PC-3 (cell line): ENCODE measurements around the gene CHRNA5. TPM values are rescaled to one million over a fixed set of nuclear protein-coding genes. Genes with fewer than 3 reads are reported as not detected.

ENCODE experiments used
- ATAC-seq: fragments of 200-7000 bp; cut with Tn5 transposase; 2 replicates; pipeline ENCODE4 v1.9.1; 2020; ENCODE audit warnings: mild to moderate bottlenecking, moderate library complexity
- BruUV-seq: library from RNA; stranded (reverse); fragments of 400-500 nt; replicated peaks from 2 replicates; lab custom pipeline; 2021; lab: Mats Ljungman, UMichigan
- CTCF ChIA-PET: fragments of 300-600 bp; sonication (Branson Sonifier 250); formaldehyde crosslinking; loops from one replicate; lab custom pipeline; 2022; ENCODE audit warnings: antibody characterized with exemption; lab: Charles Lee
- POLR2A ChIA-PET: fragments of 300-600 bp; sonication (Branson Sonifier 250); formaldehyde crosslinking; loops from one replicate; lab custom pipeline; 2022; ENCODE audit warnings: antibody characterized with exemption; ENCODE audit not compliant: unreplicated experiment; lab: Charles Lee
- DNase-seq: peaks from one replicate; pipeline ENCODE4 v3.0.0-alpha.2; 2015
- H2AFZ ChIP-seq: fragments of 300-600 bp; sonication (generic); 2 replicates; pipeline ENCODE4 v1.6.0; 2016; ENCODE audit warnings: antibody characterized with exemption, low read length
- H3F3A ChIP-seq: fragments of 300-600 bp; sonication (generic); one replicate; pipeline ENCODE4 v1.6.0; 2017; ENCODE audit warnings: antibody characterized with exemption, low read length, control low read depth, mild to moderate bottlenecking; ENCODE audit not compliant: unreplicated experiment
- H3K27ac ChIP-seq: fragments of 300-600 bp; sonication (generic); 2 replicates; pipeline ENCODE4 v1.5.1; 2016; ENCODE audit warnings: mild to moderate bottlenecking, low read length
- H3K27me3 ChIP-seq: fragments of 300-600 bp; sonication (generic); 2 replicates; pipeline ENCODE4 v1.6.1; 2016; ENCODE audit warnings: low read length, mixed read lengths
- H3K36me3 ChIP-seq: fragments of 300-600 bp; sonication (generic); 2 replicates; pipeline ENCODE4 v1.6.1; 2016; ENCODE audit warnings: low read depth, mixed run types, low read length, mixed read lengths
- H3K4me1 ChIP-seq: fragments of 300-600 bp; sonication (generic); 2 replicates; pipeline ENCODE4 v1.5.1; 2016; ENCODE audit warnings: low read length; ENCODE audit not compliant: insufficient read depth
- H3K4me2 ChIP-seq: fragments of 300-600 bp; sonication (generic); 2 replicates; pipeline ENCODE4 v1.6.0; 2016; ENCODE audit warnings: low read length
- H3K4me3 ChIP-seq: fragments of 300-600 bp; sonication (generic); 2 replicates; pipeline ENCODE4 v1.5.1; 2016; ENCODE audit warnings: mild to moderate bottlenecking, low read length, mixed read lengths
- H3K79me2 ChIP-seq: fragments of 300-600 bp; sonication (generic); 2 replicates; pipeline ENCODE4 v1.6.1; 2017; ENCODE audit warnings: low read length, mixed read lengths
- H3K9ac ChIP-seq: fragments of 300-600 bp; sonication (generic); 2 replicates; pipeline ENCODE4 v1.6.0; 2016; ENCODE audit warnings: mild to moderate bottlenecking, low read length
- H3K9me2 ChIP-seq: fragments of 300-600 bp; sonication (generic); replicated peaks from 2 replicates; pipeline ENCODE4 v1.6.1; 2016; ENCODE audit warnings: mixed run types, low read length, mixed read lengths
- H3K9me3 ChIP-seq: fragments of 300-600 bp; sonication (generic); 2 replicates; pipeline ENCODE4 v1.6.1; 2016; ENCODE audit warnings: low read length, mixed read lengths
- H4K20me1 ChIP-seq: fragments of 300-600 bp; sonication (generic); 2 replicates; pipeline ENCODE4 v1.6.1; 2016; ENCODE audit warnings: low read length, mixed read lengths
- EZH2 ChIP-seq: fragments of 300-600 bp; sonication (generic); IDR thresholded peaks from one replicate; pipeline ENCODE4 v1.6.1; 2017; ENCODE audit warnings: antibody characterized with exemption, mild to moderate bottlenecking, low read length; ENCODE audit not compliant: unreplicated experiment
- EZH2phosphoT487 ChIP-seq: fragments of 300-600 bp; sonication (generic); IDR thresholded peaks from 2 replicates; pipeline ENCODE4 v1.6.1; 2018; ENCODE audit warnings: mild to moderate bottlenecking, antibody characterized with exemption, low read length, borderline replicate concordance
- intact Hi-C: fragments of 100-400 bp; cut with micrococcal nuclease; formaldehyde crosslinking; loops from 2 replicates; pipeline ENCODE4 v1.9.0; 2023
- total RNA-seq: library from RNA; depleted of rRNA; stranded (reverse); fragments of >200 nt; gene quantifications from 2 replicates; pipeline ENCODE4 v1.2.3, GENCODE V29; 2014
- TF ChIP-seq, protein P1 (sequence below): fragments of 300-600 bp; sonication (generic); conservative IDR thresholded peaks from 2 replicates; pipeline ENCODE4 v1.5.1; 2017; ENCODE audit warnings: antibody characterized with exemption, low read depth, mild to moderate bottlenecking, low read length

CHRNA5 gene
- total RNA-seq, 1 experiment from 2014 or later, result 8.4 TPM

DNA sequence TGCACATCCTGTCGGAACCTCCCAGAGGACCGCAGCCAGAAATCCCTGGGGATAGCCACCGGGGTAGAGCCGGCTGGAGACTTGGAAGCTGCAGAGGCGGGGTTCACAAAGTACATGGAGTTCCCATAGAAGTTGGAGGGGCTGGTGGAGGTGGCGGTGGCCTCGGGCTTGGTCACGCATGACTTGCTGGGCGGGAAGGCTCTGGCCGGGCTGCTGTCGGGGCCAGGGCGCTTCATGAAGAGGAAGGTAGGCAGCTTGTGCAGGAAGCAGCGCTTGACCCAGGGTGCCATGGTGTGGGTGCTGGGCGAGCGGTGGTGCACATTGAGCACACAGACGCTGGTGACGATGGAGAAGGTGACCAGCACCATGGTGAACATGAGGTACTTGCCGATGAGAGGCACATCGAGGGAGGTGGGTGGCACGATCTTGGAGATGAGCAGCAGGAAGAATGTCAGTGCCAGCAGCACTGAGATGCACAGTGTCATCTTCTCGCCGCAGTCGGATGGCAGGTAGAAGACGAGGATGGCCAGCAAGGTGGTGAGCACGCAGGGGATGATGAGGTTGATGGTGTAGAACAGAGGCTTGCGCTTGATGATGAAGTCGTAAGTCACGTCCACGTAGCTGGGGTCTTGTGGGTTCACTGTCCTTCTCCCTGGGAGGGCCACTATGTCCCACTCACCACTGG, 63.9 kb downstream of the CHRNA5 start:
- ATAC-seq (no peak), DNase-seq (no peak)
- no peak overlapping the region for H3K4me3 ChIP-seq
- H2AFZ ChIP-seq, result no peak overlapping the region
- no peak overlapping the region for H3K9ac ChIP-seq
- no peaks in the 10 kb centered on the region for H3K36me3 ChIP-seq
- no peaks in the 10 kb centered on the region for H3K79me2 ChIP-seq
- intact Hi-C loops, result no loop called here
- POLR2A ChIA-PET, result no interaction called here
- no peaks in the 10 kb centered on the region for H3K9me2 ChIP-seq
- no peak overlapping the region for H3K27ac ChIP-seq
- H3F3A ChIP-seq, result no peaks in the 10 kb centered on the region
- no TSS peak for BruUV-seq
- TF ChIP-seq, protein P1, sequence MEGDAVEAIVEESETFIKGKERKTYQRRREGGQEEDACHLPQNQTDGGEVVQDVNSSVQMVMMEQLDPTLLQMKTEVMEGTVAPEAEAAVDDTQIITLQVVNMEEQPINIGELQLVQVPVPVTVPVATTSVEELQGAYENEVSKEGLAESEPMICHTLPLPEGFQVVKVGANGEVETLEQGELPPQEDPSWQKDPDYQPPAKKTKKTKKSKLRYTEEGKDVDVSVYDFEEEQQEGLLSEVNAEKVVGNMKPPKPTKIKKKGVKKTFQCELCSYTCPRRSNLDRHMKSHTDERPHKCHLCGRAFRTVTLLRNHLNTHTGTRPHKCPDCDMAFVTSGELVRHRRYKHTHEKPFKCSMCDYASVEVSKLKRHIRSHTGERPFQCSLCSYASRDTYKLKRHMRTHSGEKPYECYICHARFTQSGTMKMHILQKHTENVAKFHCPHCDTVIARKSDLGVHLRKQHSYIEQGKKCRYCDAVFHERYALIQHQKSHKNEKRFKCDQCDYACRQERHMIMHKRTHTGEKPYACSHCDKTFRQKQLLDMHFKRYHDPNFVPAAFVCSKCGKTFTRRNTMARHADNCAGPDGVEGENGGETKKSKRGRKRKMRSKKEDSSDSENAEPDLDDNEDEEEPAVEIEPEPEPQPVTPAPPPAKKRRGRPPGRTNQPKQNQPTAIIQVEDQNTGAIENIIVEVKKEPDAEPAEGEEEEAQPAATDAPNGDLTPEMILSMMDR, result no peak
- TF ChIP-seq EZH2phosphoT487 (no peak), EZH2 (no peak)
- H3K9me3 ChIP-seq, result no peaks in the 10 kb centered on the region
- CTCF ChIA-PET, result interaction anchor here (0.6 kb wide), 1 partner anchor 270 kb away, joined by 3 read pairs; no protein-coding TSS in a partner anchor
- no peak overlapping the region for H3K4me2 ChIP-seq
- no peaks in the 10 kb centered on the region for H4K20me1 ChIP-seq
- H3K27me3 ChIP-seq, result peaks cover 15% of the 10 kb centered on the region
- no peaks in the 10 kb centered on the region for H3K4me1 ChIP-seq

DNA sequence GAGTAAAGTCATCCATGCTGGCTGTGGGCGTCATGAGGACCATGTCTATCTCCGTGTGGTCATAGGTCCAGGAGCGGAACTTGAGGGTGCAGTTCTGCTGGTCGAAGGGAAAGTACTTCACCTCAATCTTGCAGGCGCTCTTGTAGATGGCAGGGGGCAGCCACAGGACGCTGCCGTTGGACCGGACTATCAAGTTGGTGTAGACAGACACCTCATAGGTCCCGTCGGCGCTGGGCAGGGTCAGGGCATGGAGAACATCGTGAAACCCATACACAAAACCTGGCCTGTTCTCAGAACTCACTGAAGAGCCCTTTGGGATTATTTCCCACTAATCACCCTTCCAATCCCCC, 64.4 kb downstream of the CHRNA5 start:
- Histone ChIP-seq H2AFZ (no peak overlapping the region), H3K27me3 (peaks cover 15% of the 10 kb centered on the region), H3K4me2 (no peak overlapping the region), H3K9me2 (no peaks in the 10 kb centered on the region), H3K36me3 (no peaks in the 10 kb centered on the region), H3K4me1 (no peaks in the 10 kb centered on the region), H3K27ac (no peak overlapping the region), H4K20me1 (no peaks in the 10 kb centered on the region), H3K79me2 (no peaks in the 10 kb centered on the region), H3K9me3 (no peaks in the 10 kb centered on the region), H3F3A (no peaks in the 10 kb centered on the region), H3K4me3 (no peak overlapping the region), H3K9ac (no peak overlapping the region)
- ATAC-seq (no peak), DNase-seq (no peak)
- TF ChIP-seq EZH2phosphoT487 (no peak), EZH2 (no peak)
- TF ChIP-seq, protein P1, result no peak
- no TSS peak for BruUV-seq
- POLR2A ChIA-PET, result no interaction called here
- intact Hi-C loops, result no loop called here
- CTCF ChIA-PET, result interaction anchor here (0.6 kb wide), 1 partner anchor 269 kb away, joined by 3 read pairs; no protein-coding TSS in a partner anchor

DNA sequence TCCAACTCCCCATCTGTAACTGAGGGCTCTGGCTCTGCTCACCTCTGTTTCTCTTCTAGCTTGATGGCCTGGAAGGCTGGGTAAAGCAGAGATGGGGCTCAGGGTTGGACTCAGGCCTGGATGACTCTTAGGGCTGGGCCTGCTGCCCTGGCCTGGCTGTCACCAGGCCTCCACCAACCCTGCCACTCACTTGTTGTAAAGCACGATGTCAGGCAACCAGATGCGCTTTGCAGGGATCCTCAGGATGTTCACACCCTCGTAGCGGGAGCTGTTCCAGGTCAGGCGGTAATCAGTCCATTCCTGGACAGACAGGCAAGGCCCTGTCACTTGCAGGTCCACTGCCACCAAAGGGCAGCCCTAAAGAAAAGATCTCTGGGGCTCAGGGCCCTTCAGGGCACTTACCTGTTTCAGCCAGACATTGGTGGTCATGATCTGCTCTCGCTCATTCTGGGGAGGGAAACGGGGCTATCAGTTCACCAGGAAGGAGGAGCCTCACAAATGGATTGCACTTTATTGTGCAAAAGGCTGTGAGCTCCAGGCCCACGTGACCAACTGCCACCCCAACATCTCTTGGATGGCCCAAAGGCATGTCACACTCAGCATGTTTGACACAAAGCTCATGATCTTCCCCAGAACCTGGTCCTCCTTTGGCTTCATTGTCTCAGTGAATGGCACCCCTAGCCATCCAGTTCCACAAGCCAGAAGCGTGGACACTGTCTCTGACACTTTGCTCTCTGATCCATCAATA, 65.7 kb downstream of the CHRNA5 start:
- H3K79me2 ChIP-seq, result no peaks in the 10 kb centered on the region
- H3K4me1 ChIP-seq, result no peaks in the 10 kb centered on the region
- ATAC-seq, result no peak
- no peaks in the 10 kb centered on the region for H3K9me3 ChIP-seq
- no peak overlapping the region for H3K27ac ChIP-seq
- H3K9ac ChIP-seq, result no peak overlapping the region
- DNase-seq, result no peak
- POLR2A ChIA-PET, result no interaction called here
- no TSS peak for BruUV-seq
- H3K36me3 ChIP-seq, result no peaks in the 10 kb centered on the region
- CTCF ChIA-PET, result no interaction called here
- H3K4me3 ChIP-seq, result no peak overlapping the region
- no peaks in the 10 kb centered on the region for H3F3A ChIP-seq
- peaks cover 15% of the 10 kb centered on the region for H3K27me3 ChIP-seq
- intact Hi-C loops, result no loop called here
- TF ChIP-seq EZH2 (no peak), EZH2phosphoT487 (no peak)
- TF ChIP-seq, protein P1, result no peak
- no peak overlapping the region for H2AFZ ChIP-seq
- H4K20me1 ChIP-seq, result no peaks in the 10 kb centered on the region
- no peaks in the 10 kb centered on the region for H3K9me2 ChIP-seq
- no peak overlapping the region for H3K4me2 ChIP-seq
